Duodenal mucosa (tissue), 2 donors: ENCODE measurements around the gene DNAJC4.

Experiments
- H3K27ac ChIP-seq: one replicate; pipeline ENCODE4 v1.7.0; 2013; ENCODE audit warnings: low read depth, low read length
- H3K27me3 ChIP-seq, 2 donors: one replicate each; pipeline ENCODE4 v1.7.0; 2013; ENCODE audit warnings: low read length in 2 of 2, control low read depth in 1 of 2; ENCODE audit not compliant: insufficient read depth in 2 of 2, control insufficient read depth in 1 of 2
- H3K36me3 ChIP-seq, 2 donors: one replicate each; pipeline ENCODE4 v1.7.0; 2013; ENCODE audit warnings: low read length in 2 of 2, control low read depth in 1 of 2; ENCODE audit not compliant: insufficient read depth in 2 of 2, control insufficient read depth in 1 of 2
- H3K4me1 ChIP-seq, 2 donors: one replicate each; pipeline ENCODE4 v1.7.0; 2013; ENCODE audit warnings: low read length in 2 of 2, control low read depth in 1 of 2; ENCODE audit not compliant: insufficient read depth in 2 of 2, control insufficient read depth in 1 of 2
- H3K4me3 ChIP-seq, 2 donors: one replicate each; pipeline ENCODE4 v1.7.0; 2013; ENCODE audit warnings: low read length in 2 of 2, low read depth in 1 of 2
- H3K9ac ChIP-seq, 2 donors: one replicate each; pipeline ENCODE4 v1.7.0; 2013; ENCODE audit warnings: low read length in 2 of 2, low read depth in 1 of 2
- H3K9me3 ChIP-seq, 2 donors: one replicate each; pipeline ENCODE4 v1.7.0; 2013; ENCODE audit warnings: low read length in 2 of 2, control low read depth in 1 of 2; ENCODE audit not compliant: control insufficient read depth in 1 of 2

Gene DNAJC4

GRCh38 chr11:64220798-64221197, 9.6 kb upstream of the DNAJC4 start:
- H3K4me3 ChIP-seq: no peak overlapping the region
- H3K9ac ChIP-seq: no peak overlapping the region
- H3K27me3 ChIP-seq: no peaks in the 10 kb centered on the region
- H3K4me1 ChIP-seq: peaks cover 16 to 19% of the 10 kb centered on the region in 2 donors
- H3K9me3 ChIP-seq: no peaks in the 10 kb centered on the region
- H3K27ac ChIP-seq: no peak overlapping the region
- H3K36me3 ChIP-seq: peaks cover 9 to 38% of the 10 kb centered on the region in 2 donors

GRCh38 chr11:64222651-64223000, 7.7 kb upstream of the DNAJC4 start:
- Histone ChIP-seq H3K27me3 (no peaks in the 10 kb centered on the region), H3K9ac (no peak overlapping the region), H3K36me3 (peaks cover 9 to 36% of the 10 kb centered on the region in 2 donors), H3K9me3 (no peaks in the 10 kb centered on the region), H3K4me1 (peaks cover 24 to 32% of the 10 kb centered on the region in 2 donors), H3K4me3 (no peak overlapping the region), H3K27ac (no peak overlapping the region)

- no peaks in the 10 kb centered on the region for H3K9me3 ChIP-seq
- no peak overlapping the region for H3K9ac ChIP-seq
- H3K36me3 ChIP-seq: peaks cover 9 to 35% of the 10 kb centered on the region in 2 donors
- H3K27me3 ChIP-seq: no peaks in the 10 kb centered on the region
- peaks cover 25 to 34% of the 10 kb centered on the region in 2 donors for H3K4me1 ChIP-seq
- no peak overlapping the region for H3K4me3 ChIP-seq
- peak overlapping the region; percentile 42 for H3K27ac ChIP-seq
Measured at GRCh38 chr11:64223001-64223651, 7.2 kb upstream of the DNAJC4 start.

- Histone ChIP-seq H3K9me3 (no peaks in the 10 kb centered on the region), H3K4me1 (peaks cover 21 to 37% of the 10 kb centered on the region in 2 donors), H3K27ac (no peak overlapping the region), H3K27me3 (no peaks in the 10 kb centered on the region), H3K9ac (no peak overlapping the region), H3K4me3 (no peak overlapping the region), H3K36me3 (peaks cover 9 to 32% of the 10 kb centered on the region in 2 donors)
Measured at GRCh38 chr11:64224151-64224890, 6.0 kb upstream of the DNAJC4 start.

- no peaks in the 10 kb centered on the region for H3K27me3 ChIP-seq
- peaks cover 28 to 44% of the 10 kb centered on the region in 2 donors for H3K4me1 ChIP-seq
- peak overlapping the region; percentile 69 to 97 for H3K9ac ChIP-seq
- H3K9me3 ChIP-seq: no peaks in the 10 kb centered on the region
- H3K4me3 ChIP-seq: peak overlapping the region; percentile 82 to 84
- H3K27ac ChIP-seq: peak overlapping the region; percentile 90
- H3K36me3 ChIP-seq: peaks cover 9 to 29% of the 10 kb centered on the region in 2 donors
Measured at GRCh38 chr11:64224891-64225607, 5.3 kb upstream of the DNAJC4 start.

GRCh38 chr11:64225608-64226506, 4.5 kb upstream of the DNAJC4 start, which contains the start of the genes NUDT22 and TRPT1:
Gene NUDT22, plus strand, starts transcription at chr11:64226274. Its CDS starts 379 bp downstream, at chr11:64226653.
Gene TRPT1, minus strand, starts transcription at chr11:64226186. Its CDS starts 326 bp downstream, at chr11:64225860.
- H3K36me3 ChIP-seq: peaks cover 4 to 21% of the 10 kb centered on the region in 2 donors
- no peaks in the 10 kb centered on the region for H3K9me3 ChIP-seq
- H3K27me3 ChIP-seq: no peaks in the 10 kb centered on the region
- peak within 1 kb of the TSS; percentile 82 to 84 for H3K4me3 ChIP-seq
- peaks cover 29 to 44% of the 10 kb centered on the region in 2 donors for H3K4me1 ChIP-seq
- H3K9ac ChIP-seq: peak within 1 kb of the TSS; percentile 97 to 100
- peak within 1 kb of the TSS; percentile 90 for H3K27ac ChIP-seq

GRCh38 chr11:64226507-64227051, 3.8 kb upstream of the DNAJC4 start:
- Histone ChIP-seq H3K36me3 (peaks cover 0 to 17% of the 10 kb centered on the region in 2 donors), H3K9ac (peak overlapping the region; percentile 97 to 100), H3K9me3 (no peaks in the 10 kb centered on the region), H3K4me1 (peaks cover 30 to 51% of the 10 kb centered on the region in 2 donors), H3K27me3 (no peaks in the 10 kb centered on the region), H3K27ac (peak overlapping the region; percentile 90), H3K4me3 (peak overlapping the region; percentile 82 to 84)

- peak overlapping the region; percentile 82 to 84 for H3K4me3 ChIP-seq
Measured at GRCh38 chr11:64227405-64227956, 2.9 kb upstream of the DNAJC4 start.

More at GRCh38 chr11:64227405-64227956, 2.9 kb upstream of the DNAJC4 start:
- Histone ChIP-seq H3K4me1 (peaks cover 36 to 59% of the 10 kb centered on the region in 2 donors), H3K27me3 (no peaks in the 10 kb centered on the region), H3K27ac (peak overlapping the region; percentile 90), H3K36me3 (peaks cover 0 to 17% of the 10 kb centered on the region in 2 donors), H3K9me3 (no peaks in the 10 kb centered on the region), H3K9ac (peak overlapping the region; percentile 97 to 100)
